CD1c-positive myeloid dendritic cell (primary cell): Measurements from ENCODE around the gene LYST.

Source experiments
- DNase-seq: peaks from one replicate; pipeline ENCODE4 v3.0.0-alpha.2; 2016; ENCODE audit errors: extremely low spot score

LYST gene

GRCh38 chr1:235888119-235888643 lies 21.5 kb upstream of the LYST start:
- DNase-seq = peak; percentile 91

- peak; percentile 64 for DNase-seq
Measured at GRCh38 chr1:235887676-235888075, 21.0 kb upstream of the LYST start.

DNA sequence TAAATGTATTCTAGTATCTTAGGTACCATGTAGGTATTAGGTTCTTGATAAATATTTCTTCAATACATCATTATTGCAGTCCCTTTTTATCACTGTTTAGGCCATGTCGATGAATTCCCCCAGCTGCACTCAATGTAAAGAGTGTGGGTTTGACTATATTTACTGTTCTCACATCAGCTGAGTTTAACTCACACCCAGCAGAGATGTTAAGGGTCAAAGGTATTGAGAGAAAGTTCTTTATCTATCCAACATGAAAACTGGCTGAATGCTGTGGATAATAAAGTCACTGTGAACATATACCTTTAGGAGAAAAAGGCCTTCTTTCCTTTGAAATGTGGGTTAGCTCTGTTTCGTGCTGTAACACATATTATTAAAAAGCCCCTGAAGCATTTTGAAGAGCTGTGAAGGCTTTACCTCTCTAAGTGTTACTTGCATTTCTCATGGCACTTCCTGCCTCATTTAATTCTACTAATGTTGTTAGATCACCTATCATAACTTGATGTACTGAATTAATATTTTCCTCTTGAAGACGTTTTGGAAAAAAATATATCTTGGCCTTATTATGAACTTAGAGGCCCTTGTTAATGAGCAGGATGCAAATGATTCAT lies 19.1 kb upstream of the LYST start:
- DNase-seq = no peak

GRCh38 chr1:235883261-235883927 lies 16.7 kb upstream of the LYST start:
- peak; percentile 80 for DNase-seq

DNA sequence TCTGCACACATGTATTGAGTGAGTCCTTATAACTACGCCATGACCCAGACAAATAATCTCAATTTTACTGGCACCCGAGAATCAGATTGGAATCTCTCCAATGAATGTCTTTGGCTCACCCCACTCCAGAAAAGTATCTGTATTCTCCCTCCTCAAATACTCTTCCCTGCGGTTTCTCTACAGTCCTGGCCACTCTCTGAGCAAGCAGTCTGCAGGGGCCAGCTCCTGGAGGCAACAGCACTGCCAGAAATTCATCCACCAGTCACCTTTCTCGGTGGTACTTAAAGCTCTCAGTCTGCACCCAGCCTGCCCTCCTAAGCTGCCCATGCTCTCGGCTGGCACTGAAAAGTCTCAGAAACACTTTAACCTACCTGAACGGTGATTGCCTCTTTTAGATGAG lies 16.1 kb upstream of the LYST start:
- DNase-seq = no peak

- DNase-seq = no peak
Measured at GRCh38 chr1:235881930-235882700, 15.4 kb upstream of the LYST start.

GRCh38 chr1:235878082-235878811 lies 11.5 kb upstream of the LYST start:
- peak; percentile 88 for DNase-seq

- peak; percentile 60 for DNase-seq
Measured at GRCh38 chr1:235876402-235876841, 9.7 kb upstream of the LYST start.

GRCh38 chr1:235875036-235875597 lies 8.4 kb upstream of the LYST start:
- no peak for DNase-seq

- no peak for DNase-seq
Measured at GRCh38 chr1:235874261-235874660, 7.6 kb upstream of the LYST start.

DNA sequence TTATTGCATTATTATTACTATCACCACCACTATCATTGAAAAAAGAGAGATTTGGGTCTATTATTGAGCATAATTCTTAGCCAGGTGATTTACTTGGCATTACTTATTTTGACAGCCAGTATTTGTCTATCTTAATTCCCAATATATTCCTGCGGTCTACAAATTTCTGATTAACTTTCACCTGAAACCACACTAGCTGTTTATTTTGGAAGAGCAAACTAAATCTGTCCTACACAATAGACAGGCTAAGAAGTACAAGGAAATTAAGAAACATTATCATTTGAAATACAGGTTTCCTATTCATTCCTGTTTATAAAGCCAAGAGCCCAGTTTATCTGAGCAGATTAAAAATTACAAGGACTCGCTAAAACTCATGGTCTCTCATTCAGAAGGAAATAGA lies 6.9 kb upstream of the LYST start:
- DNase-seq = no peak

DNA sequence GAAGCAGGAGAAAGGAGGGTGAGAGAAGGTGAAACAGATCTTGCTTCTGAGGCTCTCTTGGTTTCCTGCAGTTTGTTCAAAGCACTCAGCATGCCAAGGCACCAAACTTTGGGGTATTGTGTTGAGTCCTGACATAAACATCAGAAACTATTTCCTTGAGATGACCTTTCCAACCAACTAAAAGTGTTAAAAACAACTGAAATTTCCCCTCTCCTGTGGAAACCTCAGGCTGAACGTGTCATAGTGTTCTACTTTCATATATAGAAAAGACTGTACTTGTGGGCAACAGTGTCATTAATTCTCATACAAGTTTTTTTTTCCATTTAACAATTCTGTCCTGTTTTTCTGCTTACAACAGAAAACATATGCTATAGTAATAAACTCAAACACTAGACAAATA lies 6.3 kb upstream of the LYST start:
- DNase-seq = no peak

DNA sequence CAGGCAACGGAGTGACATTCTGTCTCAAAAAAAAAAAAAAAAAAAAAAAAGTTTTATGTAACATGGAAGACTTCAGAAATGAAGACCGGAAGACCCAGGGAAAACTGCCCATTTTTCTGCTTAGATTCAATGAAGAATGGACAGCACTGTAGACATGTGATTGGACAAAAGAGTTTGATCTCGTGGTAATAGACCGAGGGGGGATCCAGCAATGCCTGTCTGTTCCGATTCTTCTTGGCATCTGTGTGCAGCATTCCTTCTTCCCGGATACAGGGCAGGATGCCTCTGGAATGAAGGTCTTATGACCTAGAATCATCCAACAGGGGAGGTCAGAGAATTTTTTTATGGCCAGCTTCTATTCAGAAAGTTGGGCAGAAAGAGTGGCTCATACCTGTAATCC lies 5.6 kb upstream of the LYST start:
- DNase-seq = no peak

DNA sequence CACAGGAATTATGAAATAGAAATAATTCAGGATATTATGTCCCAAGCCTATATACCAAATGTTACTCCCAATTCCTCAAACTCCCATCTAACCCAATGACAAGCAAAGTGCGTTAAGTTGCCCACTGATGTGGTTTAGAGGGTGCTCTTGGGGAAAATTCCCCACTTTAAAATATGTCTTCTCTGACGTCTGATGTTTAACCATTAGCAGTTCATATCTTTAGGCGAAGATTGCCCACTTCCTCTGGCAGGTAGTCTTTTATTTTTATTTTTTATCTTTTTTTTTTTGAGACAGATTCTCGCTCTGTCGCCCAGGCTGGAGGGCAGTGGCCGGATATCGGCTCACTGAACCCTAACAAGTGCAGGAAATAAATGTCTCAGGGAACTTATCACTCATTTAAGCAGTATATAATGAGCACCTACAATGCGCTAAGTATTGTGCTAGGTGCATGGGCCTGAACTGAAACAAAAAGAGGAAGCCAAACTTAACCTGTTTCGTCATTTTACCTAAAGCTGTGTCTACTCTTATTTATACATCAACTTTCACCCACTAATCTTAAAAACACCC lies 1.3 kb upstream of the LYST start:
- no peak for DNase-seq

DNA sequence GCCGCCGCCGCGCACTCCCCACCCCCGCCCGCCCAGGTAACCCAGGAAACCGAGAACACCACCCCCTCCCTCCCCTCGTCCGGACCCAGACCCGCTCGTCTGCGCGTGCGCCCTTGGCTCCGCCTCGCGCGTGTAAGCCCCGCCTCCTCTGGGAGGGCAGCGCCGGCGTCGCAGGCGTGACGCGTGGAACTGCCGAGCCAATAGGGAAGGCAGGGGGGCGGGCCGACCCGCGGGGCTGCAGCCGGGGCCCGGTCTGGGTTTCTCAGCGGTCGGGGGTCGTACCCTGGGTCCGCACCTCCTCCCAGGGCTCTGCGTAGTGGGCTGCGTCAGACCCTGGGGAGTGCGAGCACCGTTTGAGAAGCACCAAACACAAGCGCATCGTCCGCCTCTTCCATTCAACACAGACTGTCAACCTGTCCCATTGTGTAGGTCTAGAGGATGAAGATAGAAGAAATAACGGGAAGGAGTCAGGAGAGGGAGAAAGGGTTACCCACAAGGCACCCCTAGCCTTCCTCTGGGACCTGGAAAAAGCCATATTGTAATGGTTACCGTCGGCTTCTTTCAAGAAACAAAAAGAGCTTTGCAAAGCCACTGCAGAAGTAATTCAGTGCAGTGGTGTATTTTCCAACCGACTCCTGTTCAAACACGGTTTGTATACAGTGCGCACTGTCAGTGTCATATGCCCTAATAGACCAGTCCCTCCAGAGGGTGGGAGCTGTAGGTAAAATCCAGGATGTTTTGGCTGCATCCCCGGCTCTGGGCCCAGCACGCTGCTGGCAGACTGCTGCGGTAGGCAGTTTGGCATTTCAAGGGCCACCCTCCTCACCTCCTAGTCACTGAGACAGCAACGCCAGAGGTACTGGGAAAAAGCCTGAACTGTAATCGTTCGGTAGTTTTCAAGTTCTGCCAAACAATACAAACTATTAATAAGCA lies 473 bp upstream of the LYST start:
- DNase-seq = peak; percentile 98

- no peak for DNase-seq
Measured at GRCh38 chr1:235865565-235866204, 1.0 kb downstream of the LYST start.

GRCh38 chr1:235864931-235865525 lies 1.7 kb downstream of the LYST start:
- no peak for DNase-seq

- no peak for DNase-seq
Measured at GRCh38 chr1:235864469-235864868, 2.2 kb downstream of the LYST start.

- no peak for DNase-seq
Measured at GRCh38 chr1:235863699-235864093, 3.0 kb downstream of the LYST start.
